PC-3 (cell line): ENCODE measurements around the gene TRABD2B. TPM values are rescaled to one million over a fixed set of nuclear protein-coding genes. Genes with fewer than 3 reads are reported as not detected.

ENCODE experiments used
- ATAC-seq: fragments of 200-7000 bp; cut with Tn5 transposase; 2 replicates; pipeline ENCODE4 v1.9.1; 2020; ENCODE audit warnings: mild to moderate bottlenecking, moderate library complexity
- BruUV-seq: library from RNA; stranded (reverse); fragments of 400-500 nt; replicated peaks from 2 replicates; lab custom pipeline; 2021; lab: Mats Ljungman, UMichigan
- CTCF ChIA-PET: fragments of 300-600 bp; sonication (Branson Sonifier 250); formaldehyde crosslinking; loops from one replicate; lab custom pipeline; 2022; ENCODE audit warnings: antibody characterized with exemption; lab: Charles Lee
- POLR2A ChIA-PET: fragments of 300-600 bp; sonication (Branson Sonifier 250); formaldehyde crosslinking; loops from one replicate; lab custom pipeline; 2022; ENCODE audit warnings: antibody characterized with exemption; ENCODE audit not compliant: unreplicated experiment; lab: Charles Lee
- DNase-seq: peaks from one replicate; pipeline ENCODE4 v3.0.0-alpha.2; 2015
- H2AFZ ChIP-seq: fragments of 300-600 bp; sonication (generic); 2 replicates; pipeline ENCODE4 v1.6.0; 2016; ENCODE audit warnings: antibody characterized with exemption, low read length
- H3F3A ChIP-seq: fragments of 300-600 bp; sonication (generic); one replicate; pipeline ENCODE4 v1.6.0; 2017; ENCODE audit warnings: antibody characterized with exemption, low read length, control low read depth, mild to moderate bottlenecking; ENCODE audit not compliant: unreplicated experiment
- H3K27ac ChIP-seq: fragments of 300-600 bp; sonication (generic); 2 replicates; pipeline ENCODE4 v1.5.1; 2016; ENCODE audit warnings: mild to moderate bottlenecking, low read length
- H3K27me3 ChIP-seq: fragments of 300-600 bp; sonication (generic); 2 replicates; pipeline ENCODE4 v1.6.1; 2016; ENCODE audit warnings: low read length, mixed read lengths
- H3K36me3 ChIP-seq: fragments of 300-600 bp; sonication (generic); 2 replicates; pipeline ENCODE4 v1.6.1; 2016; ENCODE audit warnings: low read depth, mixed run types, low read length, mixed read lengths
- H3K4me1 ChIP-seq: fragments of 300-600 bp; sonication (generic); 2 replicates; pipeline ENCODE4 v1.5.1; 2016; ENCODE audit warnings: low read length; ENCODE audit not compliant: insufficient read depth
- H3K4me2 ChIP-seq: fragments of 300-600 bp; sonication (generic); 2 replicates; pipeline ENCODE4 v1.6.0; 2016; ENCODE audit warnings: low read length
- H3K4me3 ChIP-seq: fragments of 300-600 bp; sonication (generic); 2 replicates; pipeline ENCODE4 v1.5.1; 2016; ENCODE audit warnings: mild to moderate bottlenecking, low read length, mixed read lengths
- H3K79me2 ChIP-seq: fragments of 300-600 bp; sonication (generic); 2 replicates; pipeline ENCODE4 v1.6.1; 2017; ENCODE audit warnings: low read length, mixed read lengths
- H3K9ac ChIP-seq: fragments of 300-600 bp; sonication (generic); 2 replicates; pipeline ENCODE4 v1.6.0; 2016; ENCODE audit warnings: mild to moderate bottlenecking, low read length
- H3K9me2 ChIP-seq: fragments of 300-600 bp; sonication (generic); replicated peaks from 2 replicates; pipeline ENCODE4 v1.6.1; 2016; ENCODE audit warnings: mixed run types, low read length, mixed read lengths
- H3K9me3 ChIP-seq: fragments of 300-600 bp; sonication (generic); 2 replicates; pipeline ENCODE4 v1.6.1; 2016; ENCODE audit warnings: low read length, mixed read lengths
- H4K20me1 ChIP-seq: fragments of 300-600 bp; sonication (generic); 2 replicates; pipeline ENCODE4 v1.6.1; 2016; ENCODE audit warnings: low read length, mixed read lengths
- EZH2 ChIP-seq: fragments of 300-600 bp; sonication (generic); IDR thresholded peaks from one replicate; pipeline ENCODE4 v1.6.1; 2017; ENCODE audit warnings: antibody characterized with exemption, mild to moderate bottlenecking, low read length; ENCODE audit not compliant: unreplicated experiment
- EZH2phosphoT487 ChIP-seq: fragments of 300-600 bp; sonication (generic); IDR thresholded peaks from 2 replicates; pipeline ENCODE4 v1.6.1; 2018; ENCODE audit warnings: mild to moderate bottlenecking, antibody characterized with exemption, low read length, borderline replicate concordance
- intact Hi-C: fragments of 100-400 bp; cut with micrococcal nuclease; formaldehyde crosslinking; loops from 2 replicates; pipeline ENCODE4 v1.9.0; 2023
- total RNA-seq: library from RNA; depleted of rRNA; stranded (reverse); fragments of >200 nt; gene quantifications from 2 replicates; pipeline ENCODE4 v1.2.3, GENCODE V29; 2014
- TF ChIP-seq, protein P1 (sequence below): fragments of 300-600 bp; sonication (generic); conservative IDR thresholded peaks from 2 replicates; pipeline ENCODE4 v1.5.1; 2017; ENCODE audit warnings: antibody characterized with exemption, low read depth, mild to moderate bottlenecking, low read length

Gene TRABD2B
- total RNA-seq, 1 experiment from 2014 or later: 0.44 TPM

DNA sequence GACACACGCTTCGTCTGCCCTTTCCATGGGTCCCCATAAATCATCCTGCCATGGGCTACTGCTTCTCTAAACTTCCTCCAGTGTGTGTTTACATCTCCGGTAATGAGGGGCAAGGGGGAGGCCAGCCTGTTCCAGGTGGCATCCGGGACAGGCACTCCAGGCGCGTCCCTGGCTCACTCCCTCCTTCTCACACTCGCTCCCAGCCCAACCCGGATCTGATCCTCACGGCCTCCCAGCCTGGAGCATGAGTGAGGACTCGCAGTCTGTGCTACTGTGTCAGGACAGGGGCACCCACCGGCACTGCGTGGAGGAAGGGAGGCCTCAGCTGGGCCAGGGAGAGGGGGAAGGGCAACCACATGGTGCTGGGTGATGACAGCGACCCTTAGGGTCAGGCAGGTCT is 225.4 kb downstream of the TRABD2B start:
- Histone ChIP-seq H3K4me2 (no peak overlapping the region), H2AFZ (no peak overlapping the region), H3K4me1 (no peaks in the 10 kb centered on the region), H3K27me3 (no peaks in the 10 kb centered on the region), H3K79me2 (no peaks in the 10 kb centered on the region), H3K4me3 (no peak overlapping the region), H3K9ac (no peak overlapping the region), H3F3A (no peaks in the 10 kb centered on the region), H4K20me1 (no peaks in the 10 kb centered on the region), H3K9me3 (no peaks in the 10 kb centered on the region), H3K9me2 (no peaks in the 10 kb centered on the region), H3K27ac (no peak overlapping the region), H3K36me3 (no peaks in the 10 kb centered on the region)
- ATAC-seq (no peak), DNase-seq (no peak)
- TF ChIP-seq EZH2 (no peak), EZH2phosphoT487 (no peak)
- TF ChIP-seq, protein P1, sequence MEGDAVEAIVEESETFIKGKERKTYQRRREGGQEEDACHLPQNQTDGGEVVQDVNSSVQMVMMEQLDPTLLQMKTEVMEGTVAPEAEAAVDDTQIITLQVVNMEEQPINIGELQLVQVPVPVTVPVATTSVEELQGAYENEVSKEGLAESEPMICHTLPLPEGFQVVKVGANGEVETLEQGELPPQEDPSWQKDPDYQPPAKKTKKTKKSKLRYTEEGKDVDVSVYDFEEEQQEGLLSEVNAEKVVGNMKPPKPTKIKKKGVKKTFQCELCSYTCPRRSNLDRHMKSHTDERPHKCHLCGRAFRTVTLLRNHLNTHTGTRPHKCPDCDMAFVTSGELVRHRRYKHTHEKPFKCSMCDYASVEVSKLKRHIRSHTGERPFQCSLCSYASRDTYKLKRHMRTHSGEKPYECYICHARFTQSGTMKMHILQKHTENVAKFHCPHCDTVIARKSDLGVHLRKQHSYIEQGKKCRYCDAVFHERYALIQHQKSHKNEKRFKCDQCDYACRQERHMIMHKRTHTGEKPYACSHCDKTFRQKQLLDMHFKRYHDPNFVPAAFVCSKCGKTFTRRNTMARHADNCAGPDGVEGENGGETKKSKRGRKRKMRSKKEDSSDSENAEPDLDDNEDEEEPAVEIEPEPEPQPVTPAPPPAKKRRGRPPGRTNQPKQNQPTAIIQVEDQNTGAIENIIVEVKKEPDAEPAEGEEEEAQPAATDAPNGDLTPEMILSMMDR: no peak
- CTCF ChIA-PET: no interaction called here
- POLR2A ChIA-PET: no interaction called here
- intact Hi-C loops: no loop called here
- no TSS peak for BruUV-seq

DNA sequence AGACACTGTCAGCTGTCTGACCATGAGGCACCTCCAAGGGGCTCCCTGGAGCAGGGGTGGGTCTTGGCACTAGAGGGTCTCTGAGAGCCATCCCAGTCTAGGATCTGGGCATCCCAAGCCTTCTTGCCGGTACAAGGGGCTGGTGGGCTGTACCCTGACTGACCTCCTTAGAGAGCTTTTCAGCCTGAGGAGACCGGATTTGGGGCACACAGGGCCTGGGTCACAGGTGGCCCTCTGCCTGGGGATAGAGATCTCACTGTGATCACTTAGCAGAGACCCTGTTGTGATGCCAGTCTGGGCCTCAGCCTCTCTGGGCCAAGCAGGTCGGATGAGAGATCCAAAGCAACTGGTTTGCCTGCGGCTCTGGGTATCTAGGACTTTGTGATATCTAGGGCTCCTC is 227.2 kb downstream of the TRABD2B start:
- POLR2A ChIA-PET: no interaction called here
- H3K36me3 ChIP-seq: no peaks in the 10 kb centered on the region

DNA sequence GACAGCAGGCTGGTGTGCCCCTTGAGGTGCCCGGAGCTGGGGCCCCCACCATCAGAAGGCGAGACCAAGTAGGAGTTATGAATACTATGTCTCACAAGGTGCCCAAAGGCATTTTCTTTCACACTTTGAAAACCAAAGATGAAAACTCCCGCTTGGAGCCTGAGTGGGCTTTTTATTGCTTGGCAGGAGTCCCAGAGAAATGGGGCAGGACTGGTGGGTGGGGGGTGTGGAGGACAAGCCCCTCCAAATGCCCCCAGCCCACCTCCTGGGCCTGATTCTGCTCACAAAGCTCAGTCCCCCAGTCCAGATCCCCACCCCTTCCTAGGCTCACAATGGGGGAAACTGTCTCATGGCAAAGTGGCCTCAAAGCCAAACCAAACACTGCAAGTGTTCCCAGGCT is 227.9 kb downstream of the TRABD2B start:
- Histone ChIP-seq H3K36me3 (no peaks in the 10 kb centered on the region), H2AFZ (no peak overlapping the region), H3K4me3 (no peak overlapping the region), H3K27me3 (no peaks in the 10 kb centered on the region), H3K9ac (no peak overlapping the region), H4K20me1 (no peaks in the 10 kb centered on the region), H3K9me2 (no peaks in the 10 kb centered on the region), H3F3A (no peaks in the 10 kb centered on the region), H3K4me1 (no peaks in the 10 kb centered on the region), H3K79me2 (no peaks in the 10 kb centered on the region), H3K27ac (no peak overlapping the region), H3K9me3 (no peaks in the 10 kb centered on the region), H3K4me2 (no peak overlapping the region)
- no TSS peak for BruUV-seq
- POLR2A ChIA-PET: no interaction called here
- CTCF ChIA-PET: interaction anchor here (0.6 kb wide), 1 partner anchor 228 kb away, joined by 5 read pairs; the partner anchor contains the start of gene TRABD2B
- no peak for ATAC-seq
- DNase-seq: no peak
- TF ChIP-seq EZH2phosphoT487: no peak
- TF ChIP-seq EZH2: no peak
- TF ChIP-seq, protein P1: no peak
- intact Hi-C loops: no loop called here

More for the DNA sequence above, 227.2 kb downstream of the TRABD2B start:
- Histone ChIP-seq H3K9me3 (no peaks in the 10 kb centered on the region), H3K9ac (no peak overlapping the region), H3K27me3 (no peaks in the 10 kb centered on the region), H2AFZ (no peak overlapping the region), H3K27ac (no peak overlapping the region), H3K4me3 (no peak overlapping the region), H3K4me2 (no peak overlapping the region), H3K79me2 (no peaks in the 10 kb centered on the region), H3K4me1 (no peaks in the 10 kb centered on the region), H4K20me1 (no peaks in the 10 kb centered on the region), H3K9me2 (no peaks in the 10 kb centered on the region), H3F3A (no peaks in the 10 kb centered on the region)
- no peak for DNase-seq
- intact Hi-C loops: no loop called here
- ATAC-seq: no peak
- CTCF ChIA-PET: no interaction called here
- no TSS peak for BruUV-seq
- TF ChIP-seq EZH2phosphoT487 (no peak), EZH2 (no peak)
- TF ChIP-seq, protein P1: no peak
